ENCODE data around the gene MAGI2.

The MAGI2 gene

DNA sequence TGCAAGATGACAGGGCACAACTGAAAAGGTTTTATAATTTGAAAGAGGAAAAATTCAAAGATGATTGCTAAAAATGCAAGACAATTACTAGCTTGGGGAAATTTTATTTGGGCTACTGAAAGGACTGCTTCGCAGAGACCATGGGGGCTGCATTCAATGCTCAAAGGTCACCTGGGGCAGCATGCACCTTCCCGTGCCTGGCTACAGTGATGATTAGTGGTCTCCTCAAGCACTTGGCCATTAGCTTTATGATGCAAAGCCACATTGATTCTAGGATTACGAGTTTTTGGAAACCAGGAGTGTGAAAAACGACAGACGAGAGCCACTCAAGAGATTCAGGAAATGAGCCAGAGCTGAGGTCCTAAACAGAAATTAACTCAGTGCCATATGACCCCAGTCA, 890.3 kb downstream of the MAGI2 start:
- no peak for DNase-seq (ENCODE audit: low spot score)
- POLR2A ChIA-PET (ENCODE audit: low non-redundant PET), result no interaction called here
- no peak overlapping the region for H3K27ac ChIP-seq
- CTCF ChIA-PET, result no interaction called here
- TF ChIP-seq, protein P1, sequence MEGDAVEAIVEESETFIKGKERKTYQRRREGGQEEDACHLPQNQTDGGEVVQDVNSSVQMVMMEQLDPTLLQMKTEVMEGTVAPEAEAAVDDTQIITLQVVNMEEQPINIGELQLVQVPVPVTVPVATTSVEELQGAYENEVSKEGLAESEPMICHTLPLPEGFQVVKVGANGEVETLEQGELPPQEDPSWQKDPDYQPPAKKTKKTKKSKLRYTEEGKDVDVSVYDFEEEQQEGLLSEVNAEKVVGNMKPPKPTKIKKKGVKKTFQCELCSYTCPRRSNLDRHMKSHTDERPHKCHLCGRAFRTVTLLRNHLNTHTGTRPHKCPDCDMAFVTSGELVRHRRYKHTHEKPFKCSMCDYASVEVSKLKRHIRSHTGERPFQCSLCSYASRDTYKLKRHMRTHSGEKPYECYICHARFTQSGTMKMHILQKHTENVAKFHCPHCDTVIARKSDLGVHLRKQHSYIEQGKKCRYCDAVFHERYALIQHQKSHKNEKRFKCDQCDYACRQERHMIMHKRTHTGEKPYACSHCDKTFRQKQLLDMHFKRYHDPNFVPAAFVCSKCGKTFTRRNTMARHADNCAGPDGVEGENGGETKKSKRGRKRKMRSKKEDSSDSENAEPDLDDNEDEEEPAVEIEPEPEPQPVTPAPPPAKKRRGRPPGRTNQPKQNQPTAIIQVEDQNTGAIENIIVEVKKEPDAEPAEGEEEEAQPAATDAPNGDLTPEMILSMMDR (conservative IDR thresholded peaks at IDR 0.05; ENCODE audit: low read depth), result no peak

GRCh38 chr7:78562191-78562590, 891.3 kb downstream of the MAGI2 start:
- ChIA-PET POLR2A (ENCODE audit: low non-redundant PET) (no interaction called here), CTCF (no interaction called here)
- DNase-seq (ENCODE audit: low spot score), result no peak
- H3K27ac ChIP-seq, result no peak overlapping the region
- TF ChIP-seq, protein P1 (conservative IDR thresholded peaks at IDR 0.05; ENCODE audit: low read depth), result no peak

GRCh38 chr7:78558566-78558965, 894.9 kb downstream of the MAGI2 start:
- TF ChIP-seq, protein P1 (conservative IDR thresholded peaks at IDR 0.05; ENCODE audit: low read depth), result no peak
- DNase-seq (ENCODE audit: low spot score), result no peak
- H3K27ac ChIP-seq, result no peak overlapping the region
- CTCF ChIA-PET, result interaction anchor here (0.7 kb wide), 1 partner anchor 202 kb away, joined by 3 read pairs; no protein-coding TSS in a partner anchor
- POLR2A ChIA-PET (ENCODE audit: low non-redundant PET), result no interaction called here

- TF ChIP-seq, protein P1 (conservative IDR thresholded peaks at IDR 0.05; ENCODE audit: low read depth), result no peak
- CTCF ChIA-PET, result no interaction called here
- no peak for DNase-seq (ENCODE audit: low spot score)
- H3K27ac ChIP-seq, result no peak overlapping the region
- POLR2A ChIA-PET (ENCODE audit: low non-redundant PET), result no interaction called here
Observed at GRCh38 chr7:78543976-78544375, 909.5 kb downstream of the MAGI2 start.

DNA sequence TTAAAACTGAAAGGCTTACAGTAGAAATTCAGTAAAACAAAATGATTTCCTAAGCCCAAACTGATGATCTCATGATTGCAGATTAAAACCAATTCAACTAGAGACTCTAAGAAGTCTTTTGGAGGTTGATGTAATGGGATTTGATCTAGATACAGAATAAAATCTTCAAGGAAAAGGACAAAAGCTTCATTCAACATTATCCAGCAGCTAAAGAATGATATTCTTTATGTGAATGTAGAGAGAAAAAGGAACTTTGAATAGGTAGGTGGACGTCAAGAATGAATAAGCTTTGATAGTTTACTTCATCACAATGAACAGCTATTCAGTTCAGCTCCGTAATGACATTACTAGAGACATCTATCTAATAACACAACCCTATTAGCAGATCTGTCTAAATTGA, 910.5 kb downstream of the MAGI2 start:
- H3K27ac ChIP-seq, result no peak overlapping the region
- ChIA-PET CTCF (no interaction called here), POLR2A (ENCODE audit: low non-redundant PET) (no interaction called here)
- no peak for DNase-seq (ENCODE audit: low spot score)
- TF ChIP-seq, protein P1 (conservative IDR thresholded peaks at IDR 0.05; ENCODE audit: low read depth), result no peak

DNA sequence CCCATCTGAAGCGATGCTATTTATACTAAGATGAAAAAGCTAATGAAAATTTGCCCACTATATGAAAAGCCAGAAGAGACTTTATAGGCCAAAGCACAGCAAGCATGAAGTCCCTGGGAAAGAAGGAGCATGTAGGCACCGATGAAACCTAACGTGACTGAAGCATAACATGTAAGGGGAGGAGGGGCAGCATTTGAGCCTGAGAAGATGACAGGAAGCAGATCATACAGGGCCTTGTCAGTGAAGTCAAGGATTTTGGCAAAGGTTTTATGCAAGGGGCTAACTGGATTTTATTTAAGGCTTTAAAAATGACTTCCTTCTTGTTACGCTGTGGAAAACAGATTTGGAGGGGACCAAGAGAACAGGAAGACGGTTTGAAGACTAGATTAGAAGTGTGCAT, 910.9 kb downstream of the MAGI2 start:
- no peak for DNase-seq (ENCODE audit: low spot score)
- ChIA-PET CTCF (no interaction called here), POLR2A (ENCODE audit: low non-redundant PET) (no interaction called here)
- H3K27ac ChIP-seq, result no peak overlapping the region
- TF ChIP-seq, protein P1 (conservative IDR thresholded peaks at IDR 0.05; ENCODE audit: low read depth), result no peak

GRCh38 chr7:78539825-78540224, 913.6 kb downstream of the MAGI2 start:
- ChIA-PET POLR2A (ENCODE audit: low non-redundant PET) (no interaction called here), CTCF (no interaction called here)
- no peak for DNase-seq (ENCODE audit: low spot score)
- TF ChIP-seq, protein P1 (conservative IDR thresholded peaks at IDR 0.05; ENCODE audit: low read depth), result no peak
- no peak overlapping the region for H3K27ac ChIP-seq
